HepG2 (cell line): ENCODE results near the gene CTSZ.

Source experiments
- ATF2 ChIP-seq: sonication (generic); formaldehyde crosslinking; IDR thresholded peaks from 2 replicates; pipeline ENCODE4 v1.4.0; 2020; ENCODE audit warnings: missing genetic modification reagents
- BHLHE40 ChIP-seq: IDR thresholded peaks from 2 replicates; pipeline ENCODE4 v1.6.1; 2011; ENCODE audit warnings: low read length, improper control_type of control experiment
- CEBPG ChIP-seq: IDR thresholded peaks from 2 replicates; pipeline ENCODE4 v1.6.1; 2016
- CHD2 ChIP-seq: IDR thresholded peaks from 2 replicates; pipeline ENCODE4 v1.6.1; 2011; ENCODE audit warnings: low read depth, low read length, improper control_type of control experiment
- CTCF ChIP-seq: sonication (generic); formaldehyde crosslinking; IDR thresholded peaks from 2 replicates; pipeline ENCODE4 v1.5.0; 2020; ENCODE audit warnings: mild to moderate bottlenecking, missing genetic modification reagents, moderate library complexity
- GTF2F1 ChIP-seq: fragments of 150-350 bp; IDR thresholded peaks from 2 replicates; pipeline ENCODE4 v1.6.1; 2014; ENCODE audit warnings: low read length
- JUN ChIP-seq: sonication (generic); formaldehyde crosslinking; IDR thresholded peaks from 2 replicates; pipeline ENCODE4 v1.4.0; 2020; ENCODE audit warnings: mild to moderate bottlenecking, missing genetic modification reagents
- PHF21A ChIP-seq: sonication (generic); formaldehyde crosslinking; IDR thresholded peaks from 2 replicates; pipeline ENCODE4 v1.5.0; 2020; ENCODE audit warnings: mild to moderate bottlenecking, missing genetic modification reagents
- ZSCAN22 ChIP-seq: sonication (generic); formaldehyde crosslinking; IDR thresholded peaks from 2 replicates; pipeline ENCODE4 v1.4.0; 2020; ENCODE audit warnings: mild to moderate bottlenecking, missing genetic modification reagents
- TF ChIP-seq, protein P1 (sequence below), 2 experiments: IDR thresholded peaks; 2 replicates each; pipeline ENCODE4 v1.6.1; 2011 to 2012; ENCODE audit warnings: low read length in 2 of 2, borderline replicate concordance in 1 of 2, low read depth in 1 of 2, mild to moderate bottlenecking in 1 of 2, moderate library complexity in 1 of 2
- TF ChIP-seq, protein P2 (sequence below): conservative IDR thresholded peaks from 2 replicates; pipeline ENCODE4 v1.6.1; 2018; ENCODE audit warnings: missing genetic modification reagents

GRCh38 chr20:59027741-59028320, 20.8 kb upstream of the CTSZ start:
- TF ChIP-seq, protein P1, sequence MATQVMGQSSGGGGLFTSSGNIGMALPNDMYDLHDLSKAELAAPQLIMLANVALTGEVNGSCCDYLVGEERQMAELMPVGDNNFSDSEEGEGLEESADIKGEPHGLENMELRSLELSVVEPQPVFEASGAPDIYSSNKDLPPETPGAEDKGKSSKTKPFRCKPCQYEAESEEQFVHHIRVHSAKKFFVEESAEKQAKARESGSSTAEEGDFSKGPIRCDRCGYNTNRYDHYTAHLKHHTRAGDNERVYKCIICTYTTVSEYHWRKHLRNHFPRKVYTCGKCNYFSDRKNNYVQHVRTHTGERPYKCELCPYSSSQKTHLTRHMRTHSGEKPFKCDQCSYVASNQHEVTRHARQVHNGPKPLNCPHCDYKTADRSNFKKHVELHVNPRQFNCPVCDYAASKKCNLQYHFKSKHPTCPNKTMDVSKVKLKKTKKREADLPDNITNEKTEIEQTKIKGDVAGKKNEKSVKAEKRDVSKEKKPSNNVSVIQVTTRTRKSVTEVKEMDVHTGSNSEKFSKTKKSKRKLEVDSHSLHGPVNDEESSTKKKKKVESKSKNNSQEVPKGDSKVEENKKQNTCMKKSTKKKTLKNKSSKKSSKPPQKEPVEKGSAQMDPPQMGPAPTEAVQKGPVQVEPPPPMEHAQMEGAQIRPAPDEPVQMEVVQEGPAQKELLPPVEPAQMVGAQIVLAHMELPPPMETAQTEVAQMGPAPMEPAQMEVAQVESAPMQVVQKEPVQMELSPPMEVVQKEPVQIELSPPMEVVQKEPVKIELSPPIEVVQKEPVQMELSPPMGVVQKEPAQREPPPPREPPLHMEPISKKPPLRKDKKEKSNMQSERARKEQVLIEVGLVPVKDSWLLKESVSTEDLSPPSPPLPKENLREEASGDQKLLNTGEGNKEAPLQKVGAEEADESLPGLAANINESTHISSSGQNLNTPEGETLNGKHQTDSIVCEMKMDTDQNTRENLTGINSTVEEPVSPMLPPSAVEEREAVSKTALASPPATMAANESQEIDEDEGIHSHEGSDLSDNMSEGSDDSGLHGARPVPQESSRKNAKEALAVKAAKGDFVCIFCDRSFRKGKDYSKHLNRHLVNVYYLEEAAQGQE (IDR thresholded peaks at IDR 0.05; ENCODE audit: borderline replicate concordance in 1 of 2, low read depth in 1 of 2, low read length in 2 of 2): no peak
- TF ChIP-seq CHD2 (no peak), CEBPG (CRISPR knock-in tag) (no peak), BHLHE40 (no peak), JUN (CRISPR knock-in tag) (no peak), CTCF (CRISPR knock-in tag) (no peak), ATF2 (CRISPR knock-in tag) (no peak), GTF2F1 (no peak), ZSCAN22 (CRISPR knock-in tag) (no peak), PHF21A (no peak)
- TF ChIP-seq, protein P2, sequence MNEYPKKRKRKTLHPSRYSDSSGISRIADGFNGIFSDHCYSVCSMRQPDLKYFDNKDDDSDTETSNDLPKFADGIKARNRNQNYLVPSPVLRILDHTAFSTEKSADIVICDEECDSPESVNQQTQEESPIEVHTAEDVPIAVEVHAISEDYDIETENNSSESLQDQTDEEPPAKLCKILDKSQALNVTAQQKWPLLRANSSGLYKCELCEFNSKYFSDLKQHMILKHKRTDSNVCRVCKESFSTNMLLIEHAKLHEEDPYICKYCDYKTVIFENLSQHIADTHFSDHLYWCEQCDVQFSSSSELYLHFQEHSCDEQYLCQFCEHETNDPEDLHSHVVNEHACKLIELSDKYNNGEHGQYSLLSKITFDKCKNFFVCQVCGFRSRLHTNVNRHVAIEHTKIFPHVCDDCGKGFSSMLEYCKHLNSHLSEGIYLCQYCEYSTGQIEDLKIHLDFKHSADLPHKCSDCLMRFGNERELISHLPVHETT (CRISPR knock-in tag): no peak
